Measurements from ENCODE around the gene TP53I11.

The TP53I11 gene

DNA sequence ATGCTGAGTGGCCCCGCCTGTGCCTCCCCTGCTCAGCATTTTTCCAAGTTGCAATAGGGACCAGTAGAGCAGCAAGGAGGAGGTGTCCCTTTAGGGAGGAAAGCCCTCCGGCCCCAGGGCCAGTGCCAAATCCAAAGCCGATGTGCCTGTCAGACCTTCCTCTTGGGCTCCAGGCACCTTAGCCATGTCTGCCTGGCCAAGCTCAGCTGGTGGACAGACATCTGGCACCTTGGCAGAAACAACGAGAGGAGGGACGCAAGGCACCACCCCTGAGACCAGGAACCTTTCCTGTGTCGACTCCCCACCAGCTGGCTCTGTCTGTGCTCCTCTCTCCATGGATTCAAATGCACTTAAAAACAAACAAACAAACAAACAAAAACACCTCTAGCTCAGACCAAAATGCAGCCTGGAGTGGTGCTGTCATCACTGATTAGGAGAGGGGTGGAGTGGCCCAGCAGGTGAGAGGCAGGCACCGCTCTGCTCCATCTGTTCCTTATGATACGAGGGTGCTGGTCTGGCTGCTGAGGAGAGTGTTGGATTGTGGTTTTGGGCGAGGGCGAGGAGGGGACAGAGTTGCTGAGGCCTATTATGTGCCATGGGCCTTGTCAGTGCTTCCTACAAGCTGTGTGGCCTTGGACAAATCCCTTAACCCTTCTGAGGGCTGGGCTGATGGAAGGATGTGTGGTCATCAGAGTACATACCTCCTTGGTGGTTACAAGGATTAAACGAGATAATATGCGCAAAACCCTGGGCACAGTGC lies 46.2 kb downstream of the TP53I11 start:
- Histone ChIP-seq H3K27me3 (ENCODE audit: insufficient read depth, low read length) (0 out of 2 replicates have a peak, but pooled peaks cover 3% of the 10 kb centered on the region), H3K4me2 (ENCODE audit: low read length) (no peak overlapping the region), H3K4me3 (ENCODE audit: low read depth, low read length, poor library complexity, severe bottlenecking) (no peak overlapping the region), H3K79me2 (ENCODE audit: insufficient read depth, low read length) (no peaks in the 10 kb centered on the region), H3K9me3 (ENCODE audit: low read length) (no peaks in the 10 kb centered on the region), H2AFZ (ENCODE audit: low read length) (no peak overlapping the region), H3K27ac (ENCODE audit: low read depth, low read length, poor library complexity, severe bottlenecking) (no peak overlapping the region), H3K36me3 (ENCODE audit: insufficient read depth, low read length) (no peaks in the 10 kb centered on the region), H3F3A (ENCODE audit: insufficient read depth, low read length) (no peaks in the 10 kb centered on the region), H3K9ac (ENCODE audit: low read length) (no peak overlapping the region), H4K20me1 (ENCODE audit: insufficient read depth, low read length) (no peaks in the 10 kb centered on the region), H3K4me1 (ENCODE audit: insufficient read depth, low read length, severe bottlenecking) (peaks cover 8% of the 10 kb centered on the region), H3K9me2 (ENCODE audit: low read depth, low read length) (no peaks in the 10 kb centered on the region)
- TF ChIP-seq, protein P1, sequence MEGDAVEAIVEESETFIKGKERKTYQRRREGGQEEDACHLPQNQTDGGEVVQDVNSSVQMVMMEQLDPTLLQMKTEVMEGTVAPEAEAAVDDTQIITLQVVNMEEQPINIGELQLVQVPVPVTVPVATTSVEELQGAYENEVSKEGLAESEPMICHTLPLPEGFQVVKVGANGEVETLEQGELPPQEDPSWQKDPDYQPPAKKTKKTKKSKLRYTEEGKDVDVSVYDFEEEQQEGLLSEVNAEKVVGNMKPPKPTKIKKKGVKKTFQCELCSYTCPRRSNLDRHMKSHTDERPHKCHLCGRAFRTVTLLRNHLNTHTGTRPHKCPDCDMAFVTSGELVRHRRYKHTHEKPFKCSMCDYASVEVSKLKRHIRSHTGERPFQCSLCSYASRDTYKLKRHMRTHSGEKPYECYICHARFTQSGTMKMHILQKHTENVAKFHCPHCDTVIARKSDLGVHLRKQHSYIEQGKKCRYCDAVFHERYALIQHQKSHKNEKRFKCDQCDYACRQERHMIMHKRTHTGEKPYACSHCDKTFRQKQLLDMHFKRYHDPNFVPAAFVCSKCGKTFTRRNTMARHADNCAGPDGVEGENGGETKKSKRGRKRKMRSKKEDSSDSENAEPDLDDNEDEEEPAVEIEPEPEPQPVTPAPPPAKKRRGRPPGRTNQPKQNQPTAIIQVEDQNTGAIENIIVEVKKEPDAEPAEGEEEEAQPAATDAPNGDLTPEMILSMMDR (IDR thresholded peaks at IDR 0.05; ENCODE audit: low read length) = no peak
- TF ChIP-seq EZH2 (IDR thresholded peaks at IDR 0.05; ENCODE audit: borderline replicate concordance, low read length) = no peak

DNA sequence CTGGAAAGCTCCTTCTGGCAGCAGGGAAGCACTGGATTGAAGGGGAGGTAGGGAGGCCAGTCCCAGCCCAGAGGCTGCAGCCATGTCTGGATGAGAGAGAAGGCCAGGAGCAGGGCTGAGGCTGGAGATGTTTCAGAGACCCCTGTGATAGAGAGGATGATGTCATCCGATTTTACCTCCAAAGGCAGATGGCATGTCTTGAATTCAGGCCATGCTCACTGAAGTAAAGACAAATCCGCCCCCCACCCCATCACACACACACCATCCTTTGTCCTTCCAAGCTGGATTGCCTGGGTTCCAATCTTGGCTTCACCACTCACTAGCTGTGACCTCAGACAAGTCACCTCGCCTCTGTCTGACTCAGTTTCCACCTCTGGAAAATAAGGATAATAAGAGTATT lies 47.2 kb downstream of the TP53I11 start:
- Histone ChIP-seq H3F3A (ENCODE audit: insufficient read depth, low read length) (no peaks in the 10 kb centered on the region), H3K9me2 (ENCODE audit: low read depth, low read length) (no peaks in the 10 kb centered on the region), H4K20me1 (ENCODE audit: insufficient read depth, low read length) (no peaks in the 10 kb centered on the region), H3K36me3 (ENCODE audit: insufficient read depth, low read length) (no peaks in the 10 kb centered on the region), H3K9me3 (ENCODE audit: low read length) (no peaks in the 10 kb centered on the region), H3K4me3 (ENCODE audit: low read depth, low read length, poor library complexity, severe bottlenecking) (no peak overlapping the region), H3K79me2 (ENCODE audit: insufficient read depth, low read length) (no peaks in the 10 kb centered on the region), H3K4me2 (ENCODE audit: low read length) (no peak overlapping the region), H3K4me1 (ENCODE audit: insufficient read depth, low read length, severe bottlenecking) (peaks cover 8% of the 10 kb centered on the region), H3K27me3 (ENCODE audit: insufficient read depth, low read length) (peaks cover 3% of the 10 kb centered on the region; the same call in 1 of the 2 replicates), H3K27ac (ENCODE audit: low read depth, low read length, poor library complexity, severe bottlenecking) (no peak overlapping the region), H2AFZ (ENCODE audit: low read length) (no peak overlapping the region), H3K9ac (ENCODE audit: low read length) (no peak overlapping the region)
- no peak for TF ChIP-seq EZH2 (IDR thresholded peaks at IDR 0.05; ENCODE audit: borderline replicate concordance, low read length)
- TF ChIP-seq, protein P1 (IDR thresholded peaks at IDR 0.05; ENCODE audit: low read length) = no peak

DNA sequence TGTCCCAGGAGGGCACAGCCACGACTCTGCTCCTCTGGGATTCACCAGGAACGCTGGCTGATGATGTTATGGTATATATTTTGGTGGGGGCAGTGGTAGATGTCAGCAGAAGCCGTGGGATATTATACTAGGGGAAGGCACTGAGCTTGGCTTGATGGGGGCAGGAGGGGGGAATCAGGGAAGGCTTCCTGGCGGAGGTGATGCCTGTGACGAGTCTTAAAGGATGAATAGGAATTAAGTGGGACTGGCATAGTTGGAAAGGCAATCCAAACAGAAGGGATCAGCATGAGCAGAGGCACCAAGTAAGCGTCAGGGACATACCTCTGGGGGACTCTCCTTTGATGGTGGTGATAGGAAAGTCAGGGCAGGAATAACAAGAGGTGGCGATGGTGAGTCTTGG lies 47.6 kb downstream of the TP53I11 start:
- no peaks in the 10 kb centered on the region for H3K9me3 ChIP-seq (ENCODE audit: low read length)
- H3K36me3 ChIP-seq (ENCODE audit: insufficient read depth, low read length) = no peaks in the 10 kb centered on the region
- H3K4me1 ChIP-seq (ENCODE audit: insufficient read depth, low read length, severe bottlenecking) = peaks cover 8% of the 10 kb centered on the region
- H4K20me1 ChIP-seq (ENCODE audit: insufficient read depth, low read length) = no peaks in the 10 kb centered on the region
- no peaks in the 10 kb centered on the region for H3K9me2 ChIP-seq (ENCODE audit: low read depth, low read length)
- H3K4me3 ChIP-seq (ENCODE audit: low read depth, low read length, poor library complexity, severe bottlenecking) = no peak overlapping the region
- H3K9ac ChIP-seq (ENCODE audit: low read length) = no peak overlapping the region
- H3K79me2 ChIP-seq (ENCODE audit: insufficient read depth, low read length) = no peaks in the 10 kb centered on the region
- no peak overlapping the region for H3K27ac ChIP-seq (ENCODE audit: low read depth, low read length, poor library complexity, severe bottlenecking)
- H3K27me3 ChIP-seq (ENCODE audit: insufficient read depth, low read length) = peaks cover 3% of the 10 kb centered on the region; the same call in 1 of the 2 replicates
- no peak for TF ChIP-seq EZH2 (IDR thresholded peaks at IDR 0.05; ENCODE audit: borderline replicate concordance, low read length)
- TF ChIP-seq, protein P1 (IDR thresholded peaks at IDR 0.05; ENCODE audit: low read length) = no peak
- no peaks in the 10 kb centered on the region for H3F3A ChIP-seq (ENCODE audit: insufficient read depth, low read length)
- no peak overlapping the region for H3K4me2 ChIP-seq (ENCODE audit: low read length)
- no peak overlapping the region for H2AFZ ChIP-seq (ENCODE audit: low read length)

Measured in OCI-LY1 (cell line).